AG09319 (cell line): ENCODE measurements around the gene CEMIP2.
"Not testable (repeated sequence)": the region's sequence is repeated elsewhere in the genome, so short reads cannot be mapped to it uniquely, and the experiment has no call there.

Source experiments
- DNase-seq: peaks from one replicate; pipeline ENCODE4 v3.0.0-alpha.2; 2010; ENCODE audit warnings: low read depth; ENCODE audit errors: extremely low read depth
- CTCF ChIP-seq: IDR thresholded peaks from 2 replicates; pipeline ENCODE4 v1.5.1; 2011; ENCODE audit warnings: low read depth, mild to moderate bottlenecking, inconsistent platforms, low read length, moderate library complexity

The CEMIP2 gene

DNA sequence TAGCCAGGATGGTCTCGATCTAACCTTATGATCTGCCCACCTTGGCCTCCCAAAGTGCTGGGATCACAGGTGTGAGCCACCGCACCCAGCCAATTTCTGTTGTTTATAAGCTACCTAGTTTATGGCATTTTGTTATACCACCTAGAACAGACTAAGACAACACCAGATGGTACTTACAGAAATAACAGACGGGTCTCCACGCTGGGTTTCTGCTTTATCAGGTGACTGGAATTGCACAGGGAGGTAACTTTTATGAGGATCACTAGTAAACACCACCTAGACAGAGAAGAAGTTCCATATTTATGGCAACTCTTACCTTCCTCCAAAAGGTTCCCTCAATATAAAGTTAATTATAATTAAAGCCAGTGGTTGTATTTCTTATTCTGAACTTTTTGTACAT is 74.0 kb downstream of the CEMIP2 start:
- DNase-seq, result no peak
- TF ChIP-seq CTCF, result no peak

- no peak for TF ChIP-seq CTCF
- no peak for DNase-seq
Observed at GRCh38 chr9:71693607-71694006, 74.7 kb downstream of the CEMIP2 start.

GRCh38 chr9:71692337-71692736 is 76.0 kb downstream of the CEMIP2 start:
- no peak for DNase-seq

GRCh38 chr9:71691576-71691975 is 76.7 kb downstream of the CEMIP2 start:
- not testable (repeated sequence) for DNase-seq

More at GRCh38 chr9:71692337-71692736, 76.0 kb downstream of the CEMIP2 start:
- TF ChIP-seq CTCF, result no peak

GRCh38 chr9:71690689-71691435 is 77.5 kb downstream of the CEMIP2 start:
- no peak for TF ChIP-seq CTCF
- no peak for DNase-seq

DNA sequence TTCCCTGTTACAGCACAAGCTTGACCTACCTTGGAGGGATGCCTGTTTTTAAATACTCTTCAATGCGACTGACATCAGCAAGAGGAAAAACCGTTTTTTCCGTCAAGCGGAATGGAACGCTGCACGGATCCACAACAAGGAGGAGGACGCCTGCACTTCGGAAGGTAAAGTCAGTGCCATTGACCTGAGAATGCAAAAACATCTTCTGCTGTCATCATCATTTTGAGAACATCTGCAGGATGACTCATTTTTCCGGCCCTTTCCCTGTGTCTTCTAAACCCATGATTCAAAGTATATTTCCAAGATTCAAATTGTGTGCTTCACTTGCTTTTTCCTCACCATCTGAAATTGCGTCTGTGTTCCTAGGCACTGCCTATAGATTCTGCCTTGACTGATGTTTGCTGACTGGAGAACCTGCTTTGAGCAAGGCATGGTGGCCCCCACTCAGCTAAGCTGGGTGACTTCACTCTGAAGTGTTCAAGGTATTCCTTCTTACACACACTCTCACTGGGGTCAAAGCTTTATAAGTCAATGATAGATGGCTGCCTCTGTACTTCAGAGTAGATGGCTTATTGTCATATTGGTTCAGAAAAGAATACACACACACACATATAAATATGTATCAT is 78.1 kb downstream of the CEMIP2 start:
- DNase-seq, result no peak
- no peak for TF ChIP-seq CTCF

DNA sequence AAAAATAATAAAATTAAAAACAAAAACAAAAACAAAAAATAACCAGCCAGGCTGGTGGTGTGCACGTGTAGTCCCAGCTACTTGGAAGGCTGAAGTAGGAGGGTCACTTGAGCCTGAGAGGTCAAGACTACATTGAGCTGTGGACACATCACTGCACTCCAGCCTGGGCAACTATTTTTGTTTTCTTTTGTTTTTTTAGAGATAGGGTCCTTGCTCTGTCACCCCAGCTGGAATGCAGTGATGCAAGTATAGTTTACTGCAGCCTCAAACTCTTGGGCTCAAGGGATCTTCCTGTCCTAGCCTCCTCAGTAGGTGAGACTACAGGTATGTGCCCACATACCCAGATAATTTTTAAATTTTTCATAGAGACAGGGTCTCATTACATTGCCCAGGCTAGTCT is 80.6 kb downstream of the CEMIP2 start:
- no peak for TF ChIP-seq CTCF

More for the DNA sequence above, 80.6 kb downstream of the CEMIP2 start:
- DNase-seq, result no peak
